ENCODE data around the gene WHRN. TPM values are rescaled to one million over a fixed set of nuclear protein-coding genes. Genes with fewer than 3 reads are reported as not detected.

The WHRN gene
- total RNA-seq, 1 donor from 2014 or later: 6.2 TPM

DNA sequence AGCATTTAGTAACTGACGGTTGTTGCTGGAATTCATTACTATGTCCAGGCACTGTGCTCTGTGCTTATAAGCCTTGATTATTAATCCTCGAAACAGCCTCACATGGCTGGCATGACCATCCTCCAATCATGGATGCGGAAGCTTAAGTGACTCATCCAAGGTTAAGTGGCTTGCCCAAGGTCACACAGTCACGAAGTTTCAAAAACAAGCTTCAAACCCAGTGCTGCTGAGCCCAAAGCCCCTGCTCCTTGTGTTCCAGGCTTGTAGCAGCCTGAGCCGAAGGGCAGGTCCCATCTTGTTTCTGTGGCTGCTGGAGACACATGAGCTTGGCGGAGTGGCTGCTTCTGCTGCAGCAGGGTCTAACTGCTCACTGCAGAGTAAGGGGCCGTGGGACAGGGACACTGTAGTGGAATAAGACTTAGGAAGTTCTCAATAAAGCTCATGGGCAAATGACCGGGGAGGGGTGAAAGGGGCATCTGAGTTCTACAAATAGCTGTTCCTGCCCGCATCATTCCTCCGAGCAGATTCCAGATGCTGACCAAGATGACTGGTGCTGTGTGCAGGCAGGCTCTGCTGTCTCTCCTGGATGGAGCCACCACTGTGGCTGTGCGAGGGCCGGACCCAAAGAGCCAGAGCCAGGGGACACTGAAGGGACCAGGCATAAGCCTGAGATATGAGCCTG, 32.4 kb downstream of the WHRN start:
- DNase-seq (no peak), ATAC-seq (no peak)
- intact Hi-C loops (cut with DNase I): no loop called here
- TF ChIP-seq, protein P1, sequence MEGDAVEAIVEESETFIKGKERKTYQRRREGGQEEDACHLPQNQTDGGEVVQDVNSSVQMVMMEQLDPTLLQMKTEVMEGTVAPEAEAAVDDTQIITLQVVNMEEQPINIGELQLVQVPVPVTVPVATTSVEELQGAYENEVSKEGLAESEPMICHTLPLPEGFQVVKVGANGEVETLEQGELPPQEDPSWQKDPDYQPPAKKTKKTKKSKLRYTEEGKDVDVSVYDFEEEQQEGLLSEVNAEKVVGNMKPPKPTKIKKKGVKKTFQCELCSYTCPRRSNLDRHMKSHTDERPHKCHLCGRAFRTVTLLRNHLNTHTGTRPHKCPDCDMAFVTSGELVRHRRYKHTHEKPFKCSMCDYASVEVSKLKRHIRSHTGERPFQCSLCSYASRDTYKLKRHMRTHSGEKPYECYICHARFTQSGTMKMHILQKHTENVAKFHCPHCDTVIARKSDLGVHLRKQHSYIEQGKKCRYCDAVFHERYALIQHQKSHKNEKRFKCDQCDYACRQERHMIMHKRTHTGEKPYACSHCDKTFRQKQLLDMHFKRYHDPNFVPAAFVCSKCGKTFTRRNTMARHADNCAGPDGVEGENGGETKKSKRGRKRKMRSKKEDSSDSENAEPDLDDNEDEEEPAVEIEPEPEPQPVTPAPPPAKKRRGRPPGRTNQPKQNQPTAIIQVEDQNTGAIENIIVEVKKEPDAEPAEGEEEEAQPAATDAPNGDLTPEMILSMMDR (IDR thresholded peaks at IDR 0.05): no peak
- Histone ChIP-seq H3K27me3 (ENCODE audit: low read depth) (no peaks in the 10 kb centered on the region), H3K4me3 (no peak overlapping the region), H3K36me3 (no peaks in the 10 kb centered on the region), H3K9me3 (no peaks in the 10 kb centered on the region), H3K4me1 (no peaks in the 10 kb centered on the region), H3K27ac (no peak overlapping the region)

GRCh38 chr9:114471157-114471556, 34.1 kb downstream of the WHRN start:
- H3K36me3 ChIP-seq: no peaks in the 10 kb centered on the region
- ATAC-seq: no peak
- no peaks in the 10 kb centered on the region for H3K4me1 ChIP-seq
- TF ChIP-seq, protein P1 (IDR thresholded peaks at IDR 0.05): no peak
- no peaks in the 10 kb centered on the region for H3K9me3 ChIP-seq
- intact Hi-C loops (cut with DNase I): no loop called here
- DNase-seq: no peak
- no peak overlapping the region for H3K27ac ChIP-seq
- H3K4me3 ChIP-seq: no peak overlapping the region
- no peaks in the 10 kb centered on the region for H3K27me3 ChIP-seq (ENCODE audit: low read depth)

- H3K36me3 ChIP-seq: no peaks in the 10 kb centered on the region
- H3K9me3 ChIP-seq: no peaks in the 10 kb centered on the region
- intact Hi-C loops (cut with DNase I): no loop called here
- H3K4me1 ChIP-seq: no peaks in the 10 kb centered on the region
- H3K27ac ChIP-seq: no peak overlapping the region
- no peaks in the 10 kb centered on the region for H3K27me3 ChIP-seq (ENCODE audit: low read depth)
- TF ChIP-seq, protein P1 (IDR thresholded peaks at IDR 0.05): no peak
- no peak overlapping the region for H3K4me3 ChIP-seq
- no peak for DNase-seq
- no peak for ATAC-seq
These were observed 34.7 kb downstream of the WHRN start for GRCh38 chr9:114470581-114470980.

DNA sequence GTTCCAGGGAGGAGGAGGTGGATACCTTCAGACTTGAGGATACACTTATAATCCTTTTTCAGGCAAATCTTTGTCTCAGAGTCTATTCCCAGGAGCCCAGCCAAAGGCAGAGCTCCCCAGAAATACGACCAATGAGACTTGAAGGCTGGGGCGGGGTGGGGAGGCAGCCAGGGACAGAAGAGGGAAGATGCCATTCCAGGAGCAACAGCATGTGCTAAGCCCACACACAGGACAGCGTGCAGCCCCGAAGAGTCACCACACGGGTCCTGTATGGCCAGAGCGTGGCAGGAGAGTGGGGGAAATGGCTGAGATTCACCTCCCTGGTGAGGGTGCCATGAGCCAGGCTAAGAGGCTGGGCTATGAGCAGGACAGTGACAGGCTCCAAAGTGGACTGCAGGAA, 35.2 kb downstream of the WHRN start:
- intact Hi-C loops (cut with DNase I): no loop called here
- Histone ChIP-seq H3K4me1 (no peaks in the 10 kb centered on the region), H3K36me3 (no peaks in the 10 kb centered on the region), H3K27me3 (ENCODE audit: low read depth) (no peaks in the 10 kb centered on the region), H3K9me3 (no peaks in the 10 kb centered on the region), H3K27ac (no peak overlapping the region), H3K4me3 (no peak overlapping the region)
- DNase-seq: no peak
- TF ChIP-seq, protein P1 (IDR thresholded peaks at IDR 0.05): no peak
- ATAC-seq: no peak

DNA sequence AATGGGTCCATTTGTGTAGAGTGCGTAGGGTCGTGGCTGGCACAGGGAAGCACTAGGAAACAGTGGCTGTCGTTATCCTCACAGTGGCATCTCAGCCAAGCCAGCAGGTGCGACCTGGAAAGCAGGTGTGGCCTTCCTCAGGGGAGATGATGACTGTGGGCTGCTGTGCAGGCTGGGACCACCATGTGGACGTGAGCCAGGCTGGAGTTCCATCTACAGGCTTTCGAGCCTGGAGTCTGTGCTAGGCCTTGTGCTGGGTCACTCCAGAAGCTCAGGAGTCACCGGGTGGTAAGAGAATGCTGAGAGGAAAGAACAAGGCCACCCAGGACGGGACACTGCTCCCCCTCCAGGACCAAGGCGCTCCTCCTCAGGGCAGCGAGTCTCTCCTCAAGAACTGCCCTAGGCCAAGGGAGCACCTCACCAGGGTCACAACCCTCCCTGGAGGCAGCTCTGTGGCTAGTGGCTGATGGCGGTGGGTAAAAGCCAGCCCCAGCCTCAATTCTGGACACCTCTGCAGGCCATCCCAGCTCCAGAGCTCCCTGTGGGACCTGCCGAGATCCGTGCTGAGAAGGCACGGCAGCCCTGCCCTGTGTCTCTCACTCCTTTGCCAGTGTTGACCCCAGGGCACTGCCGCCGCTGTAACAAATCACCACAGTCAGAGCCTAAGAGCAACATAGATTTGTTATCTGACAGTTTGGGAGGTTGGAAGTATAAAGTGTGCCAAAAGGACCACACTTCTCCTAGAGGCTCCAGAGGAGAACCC, 36.0 kb downstream of the WHRN start:
- no peak overlapping the region for H3K27ac ChIP-seq
- H3K36me3 ChIP-seq: no peaks in the 10 kb centered on the region
- no peaks in the 10 kb centered on the region for H3K27me3 ChIP-seq (ENCODE audit: low read depth)
- DNase-seq (no peak), ATAC-seq (no peak)
- no peaks in the 10 kb centered on the region for H3K9me3 ChIP-seq
- intact Hi-C loops (cut with DNase I): no loop called here
- TF ChIP-seq, protein P1 (IDR thresholded peaks at IDR 0.05): no peak
- H3K4me3 ChIP-seq: no peak overlapping the region
- H3K4me1 ChIP-seq: no peaks in the 10 kb centered on the region
